Stimulated activated CD4-positive, alpha-beta T cell treated with anti-CD3 and anti-CD28 coated beads, Interleukin-1b, Interleukin-23, amount 100 ng/mL, for 48 hours (primary cell): Measurements from ENCODE around the gene ELK4.

Experiments used
- DNase-seq: peaks from one replicate; pipeline ENCODE4 v3.0.0-alpha.2; 2020

The ELK4 gene

GRCh38 chr1:205626216-205626615, 5.6 kb downstream of the ELK4 start:
- DNase-seq: no peak

DNA sequence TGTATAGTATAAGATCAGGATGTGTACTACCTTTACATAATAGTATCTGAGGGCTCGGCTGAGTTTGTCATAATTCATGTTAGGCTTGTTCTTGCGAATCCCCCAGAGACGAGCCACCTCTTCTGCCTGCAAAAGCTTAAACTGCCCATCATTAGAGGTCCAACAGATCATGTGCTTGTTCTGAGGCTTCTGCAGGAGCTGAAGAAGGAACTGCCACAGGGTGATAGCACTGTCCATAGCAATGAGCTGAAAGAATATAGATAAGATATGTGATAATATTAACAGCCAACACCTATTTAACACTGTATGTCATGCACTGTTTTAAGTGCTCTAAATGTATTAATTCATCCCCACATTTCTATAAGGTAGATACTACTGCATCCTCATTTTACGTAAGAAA, 8.2 kb downstream of the ELK4 start:
- DNase-seq: no peak

- DNase-seq: no peak
Measured at GRCh38 chr1:205620269-205620668, 11.5 kb downstream of the ELK4 start.

GRCh38 chr1:205619376-205619775, 12.4 kb downstream of the ELK4 start:
- no peak for DNase-seq

- no peak for DNase-seq
Measured at GRCh38 chr1:205616563-205617293, 15.1 kb downstream of the ELK4 start.

- no peak for DNase-seq
Measured at GRCh38 chr1:205615789-205616188, 16.0 kb downstream of the ELK4 start.

- DNase-seq: no peak
Measured at GRCh38 chr1:205613854-205614412, 17.9 kb downstream of the ELK4 start.

- no peak for DNase-seq
Measured at GRCh38 chr1:205612556-205612955, 19.3 kb downstream of the ELK4 start.

DNA sequence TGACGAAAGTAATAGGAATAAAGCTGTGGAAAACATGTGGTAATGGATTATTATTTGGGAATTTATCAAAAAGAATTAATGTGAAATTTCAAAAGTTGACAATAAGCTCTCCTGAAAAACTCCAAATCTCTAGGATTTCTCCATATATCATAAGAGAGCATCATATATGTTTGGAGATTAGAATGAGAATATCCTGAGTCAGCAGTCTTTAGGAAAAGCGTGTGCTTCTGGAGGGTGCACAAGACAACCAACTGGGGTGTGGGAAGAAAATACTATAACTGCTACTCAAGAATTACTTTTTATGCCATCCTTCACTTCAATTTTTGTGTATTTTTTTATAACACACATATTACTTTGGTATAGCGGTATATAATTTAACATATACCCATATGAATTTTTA, 19.7 kb downstream of the ELK4 start:
- no peak for DNase-seq

GRCh38 chr1:205610901-205611466, 20.8 kb downstream of the ELK4 start:
- no peak for DNase-seq

- DNase-seq: no peak
Measured at GRCh38 chr1:205610036-205610435, 21.8 kb downstream of the ELK4 start.

GRCh38 chr1:205604825-205605505, 26.8 kb downstream of the ELK4 start:
- DNase-seq: no peak

GRCh38 chr1:205604059-205604458, 27.8 kb downstream of the ELK4 start:
- no peak for DNase-seq

- DNase-seq: no peak
Measured at GRCh38 chr1:205601205-205601604, 30.6 kb downstream of the ELK4 start.

- no peak for DNase-seq
Measured at GRCh38 chr1:205600085-205600484, 31.7 kb downstream of the ELK4 start.

GRCh38 chr1:205599669-205600042, 32.2 kb downstream of the ELK4 start:
- DNase-seq: no peak

DNA sequence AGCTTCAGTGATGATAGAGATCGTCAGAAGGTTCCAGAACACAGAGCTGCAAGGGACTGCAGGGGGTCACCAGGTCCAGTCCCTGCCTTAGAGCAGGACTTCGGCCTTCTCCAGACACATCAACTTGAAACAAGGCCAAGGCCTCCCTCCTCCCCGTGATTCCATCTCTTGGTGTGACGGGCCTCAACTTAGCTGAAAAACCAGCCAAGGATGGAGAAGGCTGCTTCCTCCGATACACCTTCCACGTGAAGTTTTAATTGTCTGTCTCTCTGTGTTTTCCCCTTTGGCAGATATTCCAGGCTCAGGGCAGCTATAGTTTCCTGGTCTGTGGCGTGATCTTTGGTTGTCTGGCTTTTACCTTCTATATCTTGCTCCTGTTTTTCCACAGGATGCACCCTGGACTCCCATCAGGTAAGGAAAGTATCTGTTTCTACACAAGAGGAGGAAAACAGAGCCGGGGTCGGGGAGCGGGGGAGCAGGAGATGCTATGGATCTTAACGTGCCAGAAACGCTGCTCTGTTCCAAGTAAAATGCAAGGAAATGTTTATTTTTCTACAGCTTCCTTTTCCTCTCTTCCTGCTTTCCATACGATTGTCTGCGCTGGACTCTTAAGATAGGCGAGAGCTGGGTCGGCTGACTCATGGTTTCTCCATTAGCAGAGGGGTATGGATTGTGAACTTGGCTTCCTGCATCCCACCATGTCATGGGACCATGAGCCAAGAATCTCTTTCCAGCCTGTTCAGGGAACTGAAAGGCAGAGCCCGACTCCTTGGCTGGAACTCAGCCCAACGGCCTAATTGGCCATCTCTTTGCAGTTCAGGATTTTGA, 32.8 kb downstream of the ELK4 start:
- DNase-seq: no peak

GRCh38 chr1:205597691-205598314, 34.0 kb downstream of the ELK4 start:
- no peak for DNase-seq

GRCh38 chr1:205596876-205597275, 34.9 kb downstream of the ELK4 start:
- DNase-seq: no peak

GRCh38 chr1:205595861-205596260, 36.0 kb downstream of the ELK4 start:
- no peak for DNase-seq

DNA sequence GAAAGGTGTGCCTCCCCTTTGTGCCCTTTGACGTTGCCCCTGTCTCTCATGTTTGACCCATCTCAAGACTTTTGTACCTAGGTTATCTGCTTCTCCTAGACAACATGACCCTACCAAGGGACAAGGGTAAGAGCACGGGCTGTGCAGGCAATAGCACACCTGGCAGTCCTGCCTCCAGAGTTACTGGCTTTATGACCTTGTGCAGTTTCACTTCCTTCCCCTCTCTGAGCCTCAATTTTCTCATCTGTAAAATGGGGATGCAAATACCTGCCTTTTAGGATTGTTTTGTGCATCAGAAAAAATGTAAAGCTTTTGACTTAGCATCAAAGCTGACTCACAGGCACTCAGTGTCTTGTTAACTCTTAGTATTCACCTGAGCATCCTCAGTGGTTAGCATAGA, 36.4 kb downstream of the ELK4 start:
- no peak for DNase-seq

GRCh38 chr1:205594846-205595245, 37.0 kb downstream of the ELK4 start:
- DNase-seq: no peak

- no peak for DNase-seq
Measured at GRCh38 chr1:205593967-205594366, 37.8 kb downstream of the ELK4 start.
